ENCODE measurements around the gene PRMT1. TPM values are rescaled to one million over a fixed set of nuclear protein-coding genes. Genes with fewer than 3 reads are reported as not detected.

Gene PRMT1
- total RNA-seq, 1 experiment from 2014 or later: 219 TPM

GRCh38 chr19:49727217-49728030 is 50.4 kb downstream of the PRMT1 start:
- no TSS peak for BruUV-seq (replicated peaks)
- TF ChIP-seq POLR2AphosphoS5 (IDR thresholded peaks at IDR 0.05; ENCODE audit: low read depth, low read length) (no peak), REST (IDR thresholded peaks at IDR 0.05; ENCODE audit: insufficient read depth in 1 of 2, low read depth in 2 of 2, low read length in 1 of 2) (no peak), CTCF (IDR thresholded peaks at IDR 0.05) (no peak), TCF7L2 (IDR thresholded peaks at IDR 0.05; ENCODE audit: low read depth, low read length) (no peak), SIN3A (IDR thresholded peaks at IDR 0.05; ENCODE audit: borderline replicate concordance, insufficient read depth, low read depth, low read length) (no peak)
- ChIA-PET POLR2A (no interaction called here), CTCF (no interaction called here)
- Histone ChIP-seq H3K9me3 (ENCODE audit: control insufficient read depth, insufficient read depth, low read depth, low read length) (no peaks in the 10 kb centered on the region), H3K4me3 (ENCODE audit: low read depth in 2 of 2, low read length in 2 of 2) (no peak overlapping the region), H3K27ac (ENCODE audit: low read length) (no peak overlapping the region), H3K4me1 (ENCODE audit: control insufficient read depth, insufficient read depth, low read length) (no peaks in the 10 kb centered on the region), H3K36me3 (ENCODE audit: control insufficient read depth, insufficient read depth, low read length) (no peaks in the 10 kb centered on the region), H3K27me3 (ENCODE audit: control insufficient read depth, insufficient read depth, low read length) (no peaks in the 10 kb centered on the region)
- DNase-seq (ENCODE audit: low read depth, low spot score) (no peak), ATAC-seq (no peak)
- intact Hi-C loops (cut with micrococcal nuclease; ENCODE audit: unreplicated experiment): no loop called here
- in situ Hi-C loops (cut with HindIII; ENCODE audit: low pct_unique_long_range_greater_than_20kb, low sequenced_read_pairs): no loop called here

- no peak overlapping the region for H3K27ac ChIP-seq (ENCODE audit: low read length)
- DNase-seq (ENCODE audit: low read depth, low spot score): no peak
- intact Hi-C loops (cut with micrococcal nuclease; ENCODE audit: unreplicated experiment): no loop called here
- no peaks in the 10 kb centered on the region for H3K36me3 ChIP-seq (ENCODE audit: control insufficient read depth, insufficient read depth, low read length)
- in situ Hi-C loops (cut with HindIII; ENCODE audit: low pct_unique_long_range_greater_than_20kb, low sequenced_read_pairs): no loop called here
- no peak for ATAC-seq
- ChIA-PET CTCF (no interaction called here), POLR2A (interaction anchor here (0.6 kb wide), 1 partner anchor 50 kb away, joined by 5 read pairs; no protein-coding TSS in a partner anchor)
- H3K27me3 ChIP-seq (ENCODE audit: control insufficient read depth, insufficient read depth, low read length): no peaks in the 10 kb centered on the region
- TF ChIP-seq REST (IDR thresholded peaks at IDR 0.05; ENCODE audit: insufficient read depth in 1 of 2, low read depth in 2 of 2, low read length in 1 of 2) (no peak), CTCF (IDR thresholded peaks at IDR 0.05) (no peak), POLR2AphosphoS5 (IDR thresholded peaks at IDR 0.05; ENCODE audit: low read depth, low read length) (no peak), TCF7L2 (IDR thresholded peaks at IDR 0.05; ENCODE audit: low read depth, low read length) (no peak)
- H3K9me3 ChIP-seq (ENCODE audit: control insufficient read depth, insufficient read depth, low read depth, low read length): no peaks in the 10 kb centered on the region
- H3K4me1 ChIP-seq (ENCODE audit: control insufficient read depth, insufficient read depth, low read length): no peaks in the 10 kb centered on the region
- BruUV-seq (replicated peaks): no TSS peak
- H3K4me3 ChIP-seq (ENCODE audit: low read depth in 2 of 2, low read length in 2 of 2): no peak overlapping the region
Observed at GRCh38 chr19:49730166-49730565, 53.1 kb downstream of the PRMT1 start.
